GM21529 (cell line): ENCODE measurements around the gene DEDD2.

Experiments
- ATAC-seq: cut with Tn5 transposase; IDR thresholded peaks from one replicate; pipeline ENCODE4 v1.9.1; 2021; ENCODE audit not compliant: unreplicated experiment

Gene DEDD2

DNA sequence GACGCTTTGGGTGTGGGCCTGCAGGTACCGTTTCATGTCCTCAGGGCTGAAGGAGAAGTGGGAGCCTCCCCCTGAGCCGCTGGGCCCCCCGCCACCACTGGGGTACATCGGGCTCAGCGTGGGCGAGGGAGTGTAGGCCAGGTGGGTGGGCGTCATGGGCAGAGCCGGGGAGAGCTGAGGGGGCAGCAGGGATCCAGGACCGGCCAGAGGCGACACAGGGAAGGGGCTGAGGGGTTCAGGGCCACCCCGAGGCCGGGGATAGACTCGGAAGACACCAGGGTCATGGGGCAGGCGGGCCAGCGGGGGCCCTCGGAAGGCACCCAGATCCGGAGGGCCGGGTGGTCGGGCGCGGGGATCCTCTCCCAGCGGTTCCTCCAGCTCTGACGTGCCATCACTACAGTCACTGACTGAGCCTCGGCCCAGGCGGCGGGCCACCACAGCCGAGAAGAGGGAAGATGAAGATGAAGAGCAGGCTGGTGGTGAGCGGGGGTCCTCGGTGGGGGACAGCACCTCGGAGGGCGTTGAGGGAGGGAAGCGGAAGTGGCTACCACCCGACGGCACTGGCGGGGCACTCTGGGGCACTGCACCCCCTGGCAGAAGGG lies 31.8 kb upstream of the DEDD2 start:
- ATAC-seq: no peak

- no peak for ATAC-seq
Observed at GRCh38 chr19:42248270-42249148, 31.0 kb upstream of the DEDD2 start.

GRCh38 chr19:42247640-42248199 lies 30.2 kb upstream of the DEDD2 start:
- no peak for ATAC-seq

DNA sequence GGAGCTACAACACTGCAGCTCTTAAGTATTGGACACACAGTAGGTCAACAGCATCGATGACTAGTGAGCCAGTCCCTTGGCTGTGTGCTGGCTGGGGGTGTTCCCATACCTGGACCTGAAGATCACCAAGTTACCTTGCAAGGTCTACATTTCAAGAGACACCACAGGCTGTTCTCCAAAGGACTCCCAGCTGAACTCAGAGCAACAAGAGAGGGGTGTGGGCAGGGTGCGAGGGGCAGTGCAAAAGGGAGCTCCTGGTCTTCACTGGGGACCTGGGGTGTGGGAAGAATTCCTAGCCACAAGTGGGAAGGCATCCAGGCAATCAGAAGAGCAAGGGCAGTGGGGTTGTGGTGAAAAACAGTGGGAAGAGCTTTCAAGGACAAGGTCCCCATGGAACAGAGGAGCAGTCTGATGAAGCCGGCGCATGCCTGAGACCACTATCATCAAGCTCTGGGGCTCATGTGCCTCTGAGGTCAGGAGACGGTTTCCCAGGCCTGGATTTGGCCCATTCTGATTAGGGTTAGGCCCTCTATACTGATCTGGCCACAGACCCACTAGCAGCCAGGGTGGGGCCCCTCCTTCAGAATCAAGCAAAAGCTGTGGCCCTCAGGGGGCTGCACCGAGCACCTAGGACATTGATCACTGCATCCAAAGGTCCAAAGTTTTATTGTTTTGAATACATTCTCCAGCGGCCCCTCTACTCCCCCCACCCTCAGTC lies 29.6 kb upstream of the DEDD2 start:
- no peak for ATAC-seq

DNA sequence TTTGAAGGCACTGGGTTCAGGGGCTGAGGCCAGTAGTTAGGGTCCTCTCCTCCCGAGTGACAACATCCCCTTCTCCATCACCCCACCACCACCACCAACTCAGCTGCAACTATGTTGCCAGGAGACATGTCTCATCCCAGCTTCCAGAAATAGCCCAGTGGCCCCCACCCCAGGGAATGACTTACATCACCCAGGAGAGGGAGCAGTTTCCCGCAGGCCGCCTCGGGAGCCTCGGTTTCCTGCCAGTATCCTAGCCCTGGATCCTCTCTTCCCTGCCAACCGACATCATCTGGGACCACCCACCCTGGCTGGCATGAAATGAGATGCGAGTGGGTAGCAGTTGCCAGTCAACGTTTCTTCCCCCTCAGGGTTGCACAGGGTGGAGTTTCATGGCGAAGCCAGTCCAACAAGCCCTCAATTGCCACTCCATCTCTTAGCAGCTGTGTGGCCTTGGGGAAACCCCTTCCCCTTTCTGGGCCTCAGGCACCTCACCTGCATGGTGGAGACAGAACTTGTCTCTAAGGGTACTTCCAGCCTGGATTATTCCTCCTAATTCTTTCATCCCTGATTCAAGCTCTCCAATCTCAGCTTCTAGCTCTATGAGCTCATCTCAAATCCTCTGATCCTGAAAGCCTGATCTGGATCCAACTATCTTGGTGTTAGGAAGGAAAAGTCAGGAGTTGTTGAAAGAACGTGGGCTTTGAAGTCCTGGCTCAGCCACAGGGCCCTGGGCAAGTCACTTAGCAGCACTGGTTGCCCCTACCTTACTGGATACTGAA lies 28.9 kb upstream of the DEDD2 start:
- no peak for ATAC-seq

- no peak for ATAC-seq
Observed at GRCh38 chr19:42245231-42245630, 27.8 kb upstream of the DEDD2 start.

DNA sequence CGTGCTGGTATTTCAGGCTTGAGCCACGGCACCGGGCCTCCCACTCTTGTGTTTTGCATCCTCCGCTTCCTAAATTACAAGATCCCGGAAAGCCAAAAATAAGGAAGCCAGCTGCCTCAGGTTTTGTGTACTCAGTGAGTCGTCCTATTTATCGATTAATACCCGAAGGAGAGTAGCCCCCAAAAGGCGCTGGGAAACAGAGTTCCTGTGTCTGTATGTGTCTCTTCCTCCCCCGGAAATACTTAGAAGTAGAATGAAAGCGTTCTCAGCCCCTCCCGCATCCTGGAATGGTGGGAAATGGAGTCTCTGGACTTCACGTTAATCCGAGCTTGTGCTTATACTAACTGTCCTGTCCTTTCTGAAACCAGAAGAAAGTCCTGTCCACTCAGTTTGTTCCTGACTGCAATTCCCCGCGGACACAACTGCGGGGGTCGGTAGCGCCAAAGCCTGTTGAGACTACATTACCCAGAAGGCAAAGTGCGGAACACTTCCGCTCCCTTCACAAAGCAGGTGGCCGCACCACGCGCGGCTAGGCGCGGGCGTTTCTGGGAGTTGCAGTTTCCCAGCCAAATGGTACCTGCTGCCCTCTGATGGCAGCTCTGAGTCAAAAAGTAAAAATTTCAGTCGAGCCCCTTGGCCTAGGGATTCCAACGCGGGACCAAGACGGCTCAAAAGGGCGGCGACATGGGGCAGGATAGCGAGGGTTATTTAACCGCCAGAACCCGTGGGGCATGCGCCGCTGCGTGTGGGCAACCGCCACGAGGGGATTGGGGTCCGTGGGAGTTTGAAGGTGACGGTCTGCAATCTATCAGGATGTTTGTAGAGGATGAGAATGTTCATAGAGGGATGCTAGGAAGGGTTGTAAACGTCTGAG lies 27.1 kb upstream of the DEDD2 start:
- no peak for ATAC-seq

- peak; percentile 64 for ATAC-seq
Observed at GRCh38 chr19:42242512-42243409, 25.3 kb upstream of the DEDD2 start, which contains the start of gene GSK3A. Gene GSK3A, minus strand, starts transcription at chr19:42242602. Its CDS starts 137 bp downstream, at chr19:42242465.

GRCh38 chr19:42242069-42242511 lies 24.6 kb upstream of the DEDD2 start:
- ATAC-seq: peak; percentile 0

DNA sequence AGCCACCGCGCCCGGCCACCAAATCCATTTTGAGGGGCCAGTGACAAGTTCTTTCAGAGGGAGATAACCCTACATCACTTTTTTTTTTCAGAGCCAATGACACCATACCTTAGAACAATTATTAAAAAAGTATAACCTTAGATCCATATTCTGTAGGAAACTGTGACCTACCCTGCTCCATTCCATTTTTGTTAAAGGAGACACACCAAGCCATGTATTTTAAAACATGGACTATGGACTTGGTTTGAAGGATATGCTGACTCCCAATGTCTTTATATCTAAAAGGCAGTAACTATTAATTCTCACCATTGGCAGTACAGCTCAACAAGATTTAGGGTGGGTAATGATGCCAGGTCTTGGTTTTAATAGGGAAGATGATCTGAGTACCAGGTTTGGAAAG lies 23.8 kb upstream of the DEDD2 start:
- ATAC-seq: no peak

DNA sequence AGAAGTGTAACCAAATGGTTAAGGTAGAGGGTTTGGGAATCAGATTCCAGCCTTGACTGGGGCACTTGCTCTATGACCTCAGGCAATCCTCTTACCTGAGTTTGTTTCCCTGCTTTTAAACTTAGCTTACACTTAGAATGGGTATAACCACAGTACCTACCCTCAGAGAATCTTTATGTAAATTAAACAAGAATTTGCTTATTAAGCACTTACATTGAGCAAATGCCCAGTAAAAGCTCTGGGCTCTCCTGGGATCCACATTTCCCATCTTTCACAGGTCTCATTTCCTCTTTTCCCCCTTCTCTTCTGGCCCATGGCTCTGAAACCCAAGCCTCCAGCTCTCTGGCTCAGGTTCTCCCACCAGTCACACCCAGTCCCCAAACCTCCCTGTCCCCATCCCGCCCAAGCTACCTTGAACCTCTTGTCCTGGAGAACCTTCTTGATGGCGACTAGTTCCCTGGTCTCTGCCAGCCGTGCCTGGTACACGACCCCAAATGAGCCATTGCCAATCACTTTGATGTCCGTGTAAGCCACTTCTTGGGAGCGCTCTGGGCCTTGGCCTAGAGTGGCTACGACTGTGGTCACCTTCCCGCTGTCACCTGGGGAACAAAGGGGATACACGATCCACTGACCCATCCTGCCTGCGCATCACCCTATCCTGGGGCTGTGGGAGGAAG lies 22.2 kb upstream of the DEDD2 start:
- no peak for ATAC-seq

GRCh38 chr19:42235181-42235580 lies 17.7 kb upstream of the DEDD2 start:
- ATAC-seq: no peak

DNA sequence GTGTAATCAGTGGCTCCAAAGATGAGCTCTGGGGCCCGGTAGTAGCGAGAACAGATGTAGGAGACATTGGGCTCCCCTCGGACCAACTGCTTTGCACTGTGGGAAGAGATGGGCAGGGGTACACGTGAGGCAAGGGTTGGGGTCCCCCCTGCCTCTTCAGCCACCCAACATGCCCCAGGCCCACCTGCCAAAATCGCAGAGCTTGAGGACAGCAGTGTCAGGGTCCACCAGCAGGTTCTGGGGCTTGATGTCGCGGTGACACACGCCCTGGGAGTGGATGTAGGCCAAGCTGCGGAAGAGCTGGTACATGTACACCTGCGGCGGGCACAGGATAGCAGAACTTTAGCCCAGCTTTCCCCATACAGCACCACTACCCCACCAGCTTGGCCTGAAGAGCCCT lies 16.9 kb upstream of the DEDD2 start:
- no peak for ATAC-seq

DNA sequence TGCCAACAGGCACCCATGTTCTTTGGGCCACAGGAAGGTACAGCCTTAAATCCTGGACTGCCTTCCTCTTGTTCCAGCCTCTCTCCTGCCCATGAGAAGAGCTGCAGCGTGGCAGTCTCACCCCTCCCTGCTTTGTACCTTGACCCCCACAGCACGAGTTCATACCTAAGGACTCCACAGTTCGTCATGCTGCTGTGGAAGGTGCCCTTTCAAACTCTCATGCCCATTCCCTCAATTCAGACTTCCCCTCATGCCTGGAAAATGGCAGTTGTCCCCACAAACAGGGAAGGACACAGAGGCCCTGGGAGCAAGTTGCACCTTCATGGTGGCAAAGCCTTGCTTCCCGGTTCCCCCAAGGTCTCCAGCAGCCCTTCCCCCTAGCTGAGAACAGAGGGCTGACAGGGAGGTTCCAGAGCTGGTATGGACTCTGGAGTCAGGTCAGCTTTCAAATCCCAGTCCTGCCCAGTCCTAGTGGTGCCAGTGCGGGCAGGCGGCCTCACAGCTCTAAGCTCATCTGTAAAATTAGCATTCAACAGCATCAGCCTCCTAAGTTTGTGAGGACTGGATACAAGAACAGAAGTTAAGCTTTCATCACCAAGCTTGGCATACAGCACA lies 16.3 kb upstream of the DEDD2 start:
- no peak for ATAC-seq

GRCh38 chr19:42233106-42233505 lies 15.6 kb upstream of the DEDD2 start:
- ATAC-seq: no peak

- no peak for ATAC-seq
Observed at GRCh38 chr19:42232435-42232834, 15.0 kb upstream of the DEDD2 start.

DNA sequence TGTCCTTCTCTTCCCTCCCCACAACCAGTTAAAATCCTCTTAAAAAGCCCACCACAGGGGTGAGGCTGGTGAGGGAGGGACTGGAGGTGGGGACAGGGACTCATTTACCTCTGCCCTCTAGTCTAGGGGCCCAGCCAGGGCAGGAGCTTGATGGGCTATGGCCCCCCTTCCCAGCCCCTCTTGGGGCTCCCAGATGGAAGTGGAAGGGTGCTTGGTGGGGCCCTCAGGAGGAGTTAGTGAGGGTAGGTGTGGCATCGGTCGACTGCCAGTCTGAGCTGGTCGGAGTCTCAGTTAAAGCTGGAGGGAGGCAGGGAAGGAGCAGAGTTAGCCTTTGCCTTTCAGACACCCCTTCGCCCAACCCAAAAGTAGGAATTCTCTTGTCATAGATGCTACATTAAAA lies 13.1 kb upstream of the DEDD2 start:
- ATAC-seq: no peak
